Epidermal melanocyte (primary cell): ENCODE measurements around the gene RCAN2.
"Not testable (repeated sequence)": the region's sequence is repeated elsewhere in the genome, so short reads cannot be mapped to it uniquely, and the experiment has no call there.

Source experiments
- DNase-seq: peaks from one replicate; pipeline ENCODE4 v3.0.0; 2011; ENCODE audit warnings: low spot score; ENCODE audit not compliant: insufficient read length

RCAN2 gene

DNA sequence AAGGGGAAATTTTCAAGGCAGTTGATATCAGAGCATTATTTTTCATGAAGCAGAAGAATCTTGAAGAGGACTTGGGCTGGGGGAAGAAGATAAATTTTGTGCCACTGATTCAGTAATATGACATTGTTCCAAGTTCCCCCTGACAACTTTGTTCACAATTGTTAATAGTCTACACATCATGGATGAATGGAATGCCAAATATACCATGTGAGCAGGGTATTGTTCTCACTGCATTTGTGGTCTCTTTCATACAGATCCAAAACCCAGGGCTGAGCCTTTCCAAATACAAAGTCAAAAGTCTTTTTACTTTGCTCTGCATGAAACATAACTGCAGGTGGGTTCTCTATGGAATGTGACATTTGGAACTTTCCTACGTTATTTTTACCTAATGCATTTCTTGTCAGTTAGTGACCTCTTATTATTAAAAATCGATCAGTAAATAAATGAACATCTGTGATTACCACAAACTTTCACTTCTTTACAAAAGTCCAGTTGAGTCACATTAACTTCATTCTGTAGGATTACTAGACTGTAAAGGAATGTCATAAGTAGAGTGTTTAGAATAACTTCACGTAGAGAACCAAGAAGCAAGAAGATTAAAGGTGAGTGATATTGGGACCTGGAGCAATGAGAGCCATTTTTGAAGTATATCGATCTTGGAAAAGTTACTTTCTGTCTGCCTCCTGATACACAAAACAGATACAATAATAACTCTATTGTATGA lies 100.9 kb downstream of the RCAN2 start:
- no peak for DNase-seq

DNA sequence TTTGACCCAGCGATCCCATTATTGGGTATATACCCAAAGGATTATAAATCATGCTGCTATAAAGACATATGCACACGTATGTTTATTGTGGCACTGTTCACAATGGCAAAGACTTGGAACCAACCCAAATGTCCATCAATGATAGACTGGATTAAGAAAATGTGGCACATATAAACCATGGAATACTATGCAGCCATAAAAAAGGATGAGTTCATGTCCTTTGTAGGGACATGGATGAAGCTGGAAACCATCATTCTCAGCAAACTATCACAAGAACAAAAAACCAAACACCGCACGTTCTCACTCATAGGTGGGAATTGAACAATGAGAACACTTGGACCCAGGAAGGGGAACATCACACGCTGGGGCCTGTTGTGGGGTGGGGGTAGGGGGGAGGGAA lies 103.5 kb downstream of the RCAN2 start:
- not testable (repeated sequence) for DNase-seq

DNA sequence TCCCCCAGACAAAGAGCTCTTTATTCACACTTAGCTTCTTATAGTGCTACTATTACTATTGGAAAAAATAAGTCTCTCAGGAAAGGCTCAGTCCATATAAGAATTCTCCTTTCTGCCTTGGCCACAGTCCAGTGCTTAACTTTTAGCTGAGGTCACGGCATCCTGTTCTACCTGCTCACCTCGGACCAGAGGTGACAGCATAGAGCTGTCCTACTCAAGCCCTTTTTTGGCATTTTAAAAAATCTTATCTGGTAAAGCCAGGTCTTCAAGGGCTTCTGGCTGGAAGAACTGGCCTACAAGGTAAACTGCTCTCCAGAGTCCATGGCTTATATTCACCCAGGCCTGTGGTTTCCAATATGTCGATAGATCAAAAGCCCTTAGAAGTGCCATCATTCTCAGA lies 109.7 kb downstream of the RCAN2 start:
- DNase-seq: no peak

DNA sequence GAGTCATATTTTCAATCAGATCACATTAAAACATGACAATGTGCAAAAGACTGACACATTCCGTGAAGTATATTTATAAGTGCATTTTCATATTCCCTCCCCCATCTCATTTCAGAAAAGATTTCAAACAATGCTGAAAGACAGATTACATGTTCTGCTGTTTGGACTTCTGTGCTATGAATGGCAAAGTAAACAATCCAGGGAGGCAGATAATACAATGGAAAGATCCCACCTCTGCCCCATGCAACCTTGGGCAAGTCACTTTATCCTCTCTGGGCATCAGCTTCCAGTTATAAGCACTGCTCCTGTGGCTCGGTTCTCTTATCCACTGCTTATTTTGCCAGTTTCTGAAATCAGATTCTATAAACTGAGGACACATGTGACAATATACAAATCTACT lies 110.2 kb downstream of the RCAN2 start:
- no peak for DNase-seq

DNA sequence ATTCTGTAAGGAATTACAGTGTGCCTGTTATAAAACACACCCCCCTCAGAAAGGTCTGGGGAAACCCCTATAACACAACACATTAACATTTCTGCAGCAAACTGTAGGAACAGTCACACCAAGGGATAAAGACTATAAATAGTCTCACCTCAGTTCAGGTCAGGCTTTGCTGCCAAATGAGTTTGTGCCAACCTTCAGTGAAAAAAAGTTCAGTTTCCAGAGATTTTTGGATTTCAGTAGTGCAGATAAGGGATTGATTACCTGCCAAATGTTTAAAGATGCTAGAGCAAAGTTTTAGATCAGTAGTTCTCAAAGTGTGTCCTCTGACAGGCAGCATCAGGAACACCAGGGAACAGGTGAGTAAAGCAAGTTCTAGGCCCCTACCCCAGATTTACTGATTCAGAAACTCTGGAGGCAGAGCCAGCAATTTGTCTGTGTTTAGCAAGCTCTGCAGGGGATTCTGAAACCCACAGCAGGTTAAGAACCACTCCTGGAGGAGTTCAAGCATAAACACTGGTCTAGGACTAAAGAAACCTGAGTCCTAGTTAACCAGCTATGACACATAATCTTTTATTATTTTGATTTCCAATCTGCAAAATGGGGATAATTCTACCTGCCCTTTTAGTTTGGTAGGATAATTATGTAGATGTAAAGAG lies 111.0 kb downstream of the RCAN2 start:
- no peak for DNase-seq

DNA sequence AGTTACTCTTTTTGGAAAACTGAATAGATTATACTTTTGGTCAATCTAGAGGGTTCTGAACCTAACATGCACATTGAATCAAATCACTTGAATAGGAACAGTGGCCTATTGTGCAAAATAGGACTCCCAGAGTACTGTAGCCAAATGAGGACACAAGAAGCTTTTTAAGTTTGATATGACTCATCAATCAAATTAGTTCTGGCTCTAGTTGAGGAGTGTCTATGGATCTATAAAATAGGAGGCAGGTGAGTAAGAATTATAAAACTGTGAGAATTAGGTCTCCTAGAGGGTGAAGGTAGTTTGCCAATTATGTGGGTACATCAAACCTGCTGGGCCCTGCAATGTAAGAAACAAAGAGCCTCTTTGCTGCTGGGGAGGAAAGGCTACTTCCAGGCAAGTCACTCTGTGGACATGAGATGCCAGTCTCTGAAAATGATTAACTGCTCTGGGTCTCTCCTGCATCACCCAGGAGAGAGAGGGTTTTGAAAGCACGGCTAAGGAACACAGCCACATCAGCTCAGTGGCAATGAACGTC lies 112.3 kb downstream of the RCAN2 start:
- DNase-seq: peak; percentile 30

DNA sequence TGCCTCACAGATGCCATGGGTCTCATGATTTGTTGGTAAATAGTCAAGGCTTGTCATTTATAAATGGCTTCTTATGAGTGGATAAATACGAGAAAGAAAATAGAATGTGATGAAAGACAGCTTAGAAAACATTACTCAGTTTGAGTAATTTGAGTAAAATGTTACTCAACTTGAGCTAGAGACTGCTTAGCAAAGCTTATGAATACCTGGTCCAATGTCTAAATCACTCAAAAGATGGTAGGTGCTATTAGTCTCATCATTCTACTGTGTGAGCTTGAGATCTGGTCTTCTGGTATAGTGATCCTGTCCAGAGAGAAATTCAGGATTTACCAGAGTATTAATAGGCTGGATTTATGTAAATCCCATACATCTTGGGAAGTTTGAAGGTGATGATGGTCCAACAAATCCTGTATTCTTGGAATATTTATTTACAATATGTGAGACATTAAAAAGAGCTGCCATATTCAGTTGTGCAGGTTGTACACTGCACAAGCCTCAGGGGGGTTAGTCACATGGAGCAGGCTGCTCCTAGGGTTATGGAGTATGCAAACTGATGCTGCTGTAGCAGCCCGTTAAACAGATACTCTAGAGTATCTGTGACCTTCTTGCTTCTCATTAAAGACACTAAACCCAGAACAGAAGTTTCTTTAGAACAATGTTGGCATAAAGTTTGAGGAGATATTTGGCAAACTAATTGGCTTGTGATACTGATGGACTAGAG lies 112.9 kb downstream of the RCAN2 start:
- DNase-seq: no peak

DNA sequence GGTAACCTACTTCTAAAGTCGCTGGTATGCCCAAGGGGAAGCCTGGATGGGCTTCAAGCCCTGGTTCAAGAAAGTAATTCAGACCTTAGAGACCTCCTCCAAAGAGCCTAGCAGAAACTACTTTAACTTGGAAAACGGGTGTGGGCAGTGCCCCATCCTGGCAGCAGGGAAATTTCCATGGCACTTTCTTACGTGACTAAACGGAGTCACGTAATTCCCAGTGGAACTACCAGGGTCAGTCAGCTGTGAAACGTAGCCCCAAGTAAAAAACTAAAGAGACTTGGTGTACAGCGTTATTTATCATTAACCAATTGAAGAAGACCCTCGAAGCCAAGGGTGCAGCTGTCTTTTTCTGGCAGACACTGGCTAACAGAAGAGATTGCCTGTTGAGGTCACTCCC lies 114.0 kb downstream of the RCAN2 start:
- DNase-seq: no peak

DNA sequence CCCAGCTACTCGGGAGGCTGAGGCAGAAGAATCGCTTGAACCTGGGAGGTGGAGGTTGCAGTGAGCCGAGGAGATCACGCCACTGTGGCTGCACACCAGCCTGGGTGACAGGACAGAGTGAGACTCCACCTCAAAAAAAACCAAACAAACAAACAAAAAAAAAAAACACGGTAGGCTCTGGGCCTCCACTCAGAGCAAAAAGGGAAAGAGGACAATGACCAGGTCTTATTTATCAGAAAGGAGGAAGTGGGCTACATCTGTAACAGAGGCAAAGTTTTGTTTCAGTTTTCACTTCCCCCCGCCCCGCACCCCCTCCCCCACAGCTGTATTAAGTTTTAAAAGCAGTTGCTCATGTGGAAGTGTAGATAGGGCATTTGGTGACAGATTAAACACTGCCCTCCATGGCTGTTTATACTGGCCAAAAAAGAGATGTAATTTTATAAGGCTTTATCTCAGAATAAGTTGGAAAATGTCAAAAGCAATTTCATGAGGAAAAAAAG lies 114.6 kb downstream of the RCAN2 start:
- no peak for DNase-seq

DNA sequence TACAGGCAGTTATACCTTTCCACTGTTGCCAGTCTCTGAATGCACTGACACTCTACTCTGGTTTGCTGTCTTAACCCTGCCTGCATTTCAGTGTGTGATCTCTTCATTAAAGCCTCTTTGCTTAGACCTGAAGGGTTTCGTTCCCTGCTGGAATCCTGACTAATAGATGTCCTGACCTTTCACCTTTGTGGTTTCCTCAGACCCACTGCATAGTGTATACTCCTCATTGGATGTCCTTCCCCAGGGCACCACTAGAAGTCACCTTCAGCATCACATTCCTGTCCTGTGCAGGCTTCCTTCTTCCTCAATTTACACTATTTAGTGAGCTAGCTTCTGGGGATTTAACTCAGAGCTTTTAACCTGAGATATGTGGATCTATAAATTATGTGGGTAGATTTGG lies 120.6 kb downstream of the RCAN2 start:
- no peak for DNase-seq

DNA sequence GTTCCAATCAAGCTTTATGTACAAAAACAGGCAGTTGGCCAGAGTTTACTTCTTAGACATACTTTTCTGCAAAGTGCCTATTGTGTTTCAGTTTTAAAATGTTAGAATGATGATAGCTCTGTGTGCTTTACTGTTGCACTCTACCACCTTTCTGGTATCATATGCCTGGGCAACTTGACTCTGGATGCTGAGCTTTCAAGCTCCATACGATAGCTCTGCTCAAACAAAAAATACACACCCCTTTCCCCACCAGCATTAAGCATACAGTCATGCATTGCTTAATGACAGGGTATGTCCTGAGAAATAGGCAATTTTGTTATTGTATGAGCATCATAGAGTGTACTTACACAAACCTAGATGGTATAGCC lies 123.1 kb downstream of the RCAN2 start:
- DNase-seq: no peak

DNA sequence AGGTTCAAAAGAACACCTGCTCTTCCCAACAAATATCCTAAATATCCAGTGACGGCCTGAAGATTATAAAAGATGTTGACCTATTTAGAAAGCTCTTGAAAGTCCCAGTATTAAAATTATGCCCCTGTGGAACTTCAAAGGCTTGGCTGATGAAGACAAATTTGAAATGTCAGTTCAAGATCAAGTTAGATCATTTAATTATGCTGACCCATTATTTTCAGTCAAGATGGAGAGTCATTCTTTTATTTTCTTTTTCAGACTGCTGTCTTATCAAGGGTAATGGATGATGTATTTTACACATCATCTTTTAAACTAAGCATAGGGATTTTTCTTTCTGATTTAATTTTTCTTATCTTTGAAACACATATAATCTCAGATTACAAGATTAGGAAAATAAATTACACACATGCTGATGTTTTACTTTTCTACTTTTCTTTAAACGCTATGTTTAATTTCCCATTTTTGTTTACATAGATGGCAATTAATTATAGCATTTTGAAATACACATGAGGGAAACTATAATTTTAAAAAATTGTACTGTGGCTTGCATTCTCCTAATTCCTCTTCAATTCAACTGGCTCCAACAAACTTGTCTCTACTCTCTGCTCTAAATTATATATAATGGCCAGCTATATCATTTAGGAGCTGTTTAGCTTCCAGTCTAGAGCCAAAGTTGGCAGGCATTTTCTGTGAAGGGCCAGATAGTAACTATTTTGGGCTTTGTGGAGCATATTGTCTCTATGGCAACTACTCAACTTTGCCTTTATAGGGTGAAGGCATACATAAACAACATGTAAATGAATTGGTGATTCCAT lies 123.7 kb downstream of the RCAN2 start:
- no peak for DNase-seq

DNA sequence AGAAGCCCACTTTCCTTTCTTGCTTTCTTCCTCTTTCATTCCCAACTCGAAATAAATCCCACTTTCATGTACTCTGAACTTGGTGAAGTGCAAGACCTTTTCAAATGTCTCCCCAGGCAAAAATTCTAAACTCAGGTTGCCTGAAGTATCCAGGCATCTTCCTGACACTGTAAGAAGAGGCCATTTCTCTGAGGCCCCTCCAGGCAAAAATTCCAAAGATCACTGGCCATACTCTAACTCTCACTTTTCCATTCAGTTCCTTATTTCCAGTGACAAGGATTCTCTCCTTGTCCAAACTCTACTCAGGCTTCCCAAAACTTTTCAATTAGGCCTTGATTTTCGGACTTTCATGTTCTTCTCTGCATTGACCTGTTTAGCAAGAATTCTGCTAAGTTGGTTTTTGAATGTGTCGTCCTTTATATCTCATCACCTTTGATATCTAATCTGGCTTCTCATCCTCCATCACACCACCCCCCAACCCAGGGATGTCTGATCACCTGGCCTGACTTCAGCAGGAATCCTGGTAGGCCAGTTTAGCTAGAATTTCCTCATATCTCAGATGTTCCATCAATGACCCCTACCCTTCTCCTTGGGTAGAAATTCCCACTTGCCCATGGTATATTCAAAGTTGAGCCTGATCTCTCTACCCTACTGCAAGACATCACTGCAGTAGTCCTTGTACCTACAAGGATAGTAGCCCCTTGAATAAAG lies 124.9 kb downstream of the RCAN2 start:
- no peak for DNase-seq

DNA sequence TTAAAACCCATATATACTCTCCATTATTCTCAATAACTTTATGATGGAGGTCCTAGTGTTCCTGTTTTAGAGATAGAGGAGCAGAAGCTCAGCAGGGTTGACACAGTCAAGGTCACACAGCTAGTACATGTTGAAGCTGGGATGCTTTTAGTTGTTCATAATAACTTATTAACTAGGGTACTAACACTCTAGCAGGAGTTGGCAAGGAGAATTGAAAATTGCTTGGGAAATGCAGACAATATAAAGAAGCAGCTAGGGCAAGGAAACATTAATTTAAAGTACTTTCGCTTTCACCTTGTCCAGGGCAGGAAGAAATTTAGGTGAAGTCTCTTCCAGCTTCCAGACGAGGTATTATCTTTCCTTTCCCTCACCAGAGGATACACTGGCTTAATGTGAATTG lies 133.7 kb downstream of the RCAN2 start:
- DNase-seq: no peak

DNA sequence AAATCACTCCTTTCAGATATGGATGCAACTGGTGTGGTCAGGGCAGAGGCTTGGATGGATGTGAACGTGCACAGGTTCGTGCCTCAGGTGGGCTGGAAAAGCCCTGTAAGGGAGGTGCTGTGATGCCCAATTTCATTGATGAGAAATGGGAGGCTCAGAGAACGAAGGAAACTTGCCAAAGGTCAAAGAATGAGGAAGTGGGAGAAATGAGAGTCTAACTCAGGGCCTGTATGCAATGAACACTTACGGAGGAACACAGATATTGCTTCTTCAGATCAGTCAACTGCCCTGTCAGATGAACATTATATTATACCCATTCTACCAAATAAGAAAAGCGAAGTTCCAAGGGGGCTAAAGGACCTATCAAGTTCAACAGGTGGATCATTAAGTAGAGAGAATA lies 134.7 kb downstream of the RCAN2 start:
- no peak for DNase-seq

DNA sequence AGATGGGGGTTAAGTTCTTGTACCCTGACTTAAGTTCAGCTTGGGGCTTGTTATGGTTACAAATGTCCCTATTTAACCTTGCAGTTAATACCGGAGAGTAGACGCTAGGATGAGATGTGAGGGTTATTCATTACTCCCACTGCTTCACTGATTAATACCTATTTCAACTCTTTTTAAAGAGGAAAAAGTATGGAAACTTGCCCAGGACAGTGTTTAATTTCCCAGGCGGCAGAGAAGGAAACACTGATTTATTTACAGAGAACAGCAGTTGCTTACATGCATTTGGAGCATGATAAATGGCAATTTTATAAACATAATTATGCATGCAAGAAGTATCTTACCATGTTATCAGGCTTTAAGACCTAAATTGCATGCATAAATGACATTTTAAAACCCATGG lies 137.7 kb downstream of the RCAN2 start:
- DNase-seq: no peak

DNA sequence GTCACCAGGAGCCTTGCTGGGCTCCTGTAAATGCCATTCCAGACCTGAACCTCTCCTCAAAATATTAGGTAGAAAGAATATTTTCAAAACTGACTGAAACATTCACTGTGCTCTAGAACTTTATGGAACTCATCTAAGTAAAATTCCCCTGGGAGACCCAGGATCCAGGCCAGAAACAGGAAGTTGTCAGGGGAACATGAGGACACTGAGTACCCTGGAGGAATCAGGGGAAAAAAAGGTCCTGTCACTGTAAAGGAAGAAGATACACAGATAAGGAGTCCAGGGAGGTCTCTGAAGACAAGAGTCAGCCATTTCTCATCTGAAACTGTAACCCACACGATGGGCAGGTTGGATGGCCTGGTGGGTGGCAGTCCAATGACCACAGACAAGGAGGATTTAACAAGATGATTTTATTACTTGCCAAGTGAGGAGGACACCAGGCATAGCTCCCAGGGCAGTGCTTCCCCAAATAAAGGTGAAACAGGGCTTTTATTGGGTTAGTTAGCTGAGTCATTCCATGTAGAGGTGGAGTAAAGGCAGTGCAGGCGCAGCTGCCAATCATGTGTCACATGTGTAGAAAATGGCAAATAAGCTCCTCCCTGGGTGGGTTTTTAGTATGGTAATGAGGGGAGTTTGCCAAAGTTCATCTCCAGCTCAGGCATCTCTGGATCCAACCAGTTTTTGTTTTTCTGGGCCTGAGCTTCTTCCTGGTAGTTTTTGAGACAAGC lies 138.5 kb downstream of the RCAN2 start:
- no peak for DNase-seq

DNA sequence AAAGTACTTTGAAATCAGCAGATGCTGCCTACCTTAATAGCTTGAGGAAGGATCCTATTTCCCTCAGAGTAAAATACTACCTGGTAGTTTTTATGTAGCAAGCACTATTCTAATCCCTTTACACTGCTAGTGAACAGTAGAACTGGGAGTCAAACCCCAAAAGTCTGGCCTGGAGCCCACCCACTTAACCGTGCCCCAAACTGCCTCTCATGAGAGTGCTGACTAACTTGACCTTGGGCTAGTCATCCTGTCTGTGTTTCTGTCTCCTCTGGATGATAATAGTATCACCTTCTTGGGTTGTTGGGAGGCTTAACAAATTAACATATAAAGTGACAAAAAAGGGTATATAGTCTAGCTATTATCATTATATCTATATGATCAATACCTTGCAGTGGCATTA lies 140.5 kb downstream of the RCAN2 start:
- no peak for DNase-seq

DNA sequence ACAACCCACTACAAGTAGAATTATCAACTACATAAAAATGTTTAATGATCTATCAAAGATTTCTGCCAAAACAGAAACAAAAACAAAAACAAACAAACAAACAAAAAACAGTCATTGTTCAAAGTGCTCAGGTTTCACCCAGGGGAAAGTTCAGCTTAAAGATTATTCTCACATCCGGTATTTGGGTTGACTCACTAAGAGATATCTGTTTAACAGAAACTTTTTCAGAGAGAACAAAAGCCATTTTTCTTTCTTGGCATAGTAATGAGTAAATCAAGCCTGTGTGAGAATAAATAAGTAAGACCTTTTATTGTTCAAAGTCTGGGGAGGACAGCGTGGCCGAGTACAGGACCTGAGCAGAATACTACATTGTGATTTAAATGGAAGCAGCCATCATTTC lies 143.6 kb downstream of the RCAN2 start:
- DNase-seq: no peak

DNA sequence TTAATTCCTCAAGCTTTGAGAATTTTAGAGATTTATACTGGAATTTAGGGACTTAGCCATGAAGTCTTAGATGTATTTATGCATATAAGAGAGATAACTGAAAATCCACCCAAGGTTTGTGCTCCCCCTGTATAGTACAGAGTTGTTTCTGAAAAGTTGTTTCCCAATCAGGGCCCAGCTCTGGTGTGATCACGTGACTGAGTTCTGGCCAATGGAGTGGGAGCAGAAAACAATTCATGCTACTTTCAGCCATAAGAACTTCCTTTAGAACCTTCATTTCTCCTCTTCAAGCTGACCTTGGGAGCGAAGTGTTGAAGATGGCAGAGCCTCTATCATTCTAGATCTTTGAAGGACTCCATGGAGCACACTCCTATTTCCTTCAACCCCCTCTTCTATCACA lies 151.0 kb downstream of the RCAN2 start:
- DNase-seq: no peak
